KOPT-K1 (cell line): Measurements from ENCODE around the gene MOB1A.
"Not testable (repeated sequence)": the region's sequence is repeated elsewhere in the genome, so short reads cannot be mapped to it uniquely, and the experiment has no call there.

Experiments used
- H3K27ac ChIP-seq: fragments of 200-600 bp; sonication (generic); 2 replicates; pipeline ENCODE4 v1.5.1; 2016; ENCODE audit warnings: antibody characterized with exemption, mild to moderate bottlenecking, low read depth, low read length; ENCODE audit not compliant: poor library complexity, severe bottlenecking
- H3K36me3 ChIP-seq: fragments of 200-600 bp; sonication (generic); 2 replicates; pipeline ENCODE4 v1.5.1; 2017; ENCODE audit warnings: antibody characterized with exemption, mild to moderate bottlenecking, low read length, moderate library complexity; ENCODE audit not compliant: insufficient read depth
- H3K9me3 ChIP-seq: fragments of 200-600 bp; sonication (generic); 2 replicates; pipeline ENCODE4 v1.5.1; 2017; ENCODE audit warnings: antibody characterized with exemption, low read length, mild to moderate bottlenecking; ENCODE audit not compliant: insufficient read depth, poor library complexity, severe bottlenecking

The MOB1A gene

DNA sequence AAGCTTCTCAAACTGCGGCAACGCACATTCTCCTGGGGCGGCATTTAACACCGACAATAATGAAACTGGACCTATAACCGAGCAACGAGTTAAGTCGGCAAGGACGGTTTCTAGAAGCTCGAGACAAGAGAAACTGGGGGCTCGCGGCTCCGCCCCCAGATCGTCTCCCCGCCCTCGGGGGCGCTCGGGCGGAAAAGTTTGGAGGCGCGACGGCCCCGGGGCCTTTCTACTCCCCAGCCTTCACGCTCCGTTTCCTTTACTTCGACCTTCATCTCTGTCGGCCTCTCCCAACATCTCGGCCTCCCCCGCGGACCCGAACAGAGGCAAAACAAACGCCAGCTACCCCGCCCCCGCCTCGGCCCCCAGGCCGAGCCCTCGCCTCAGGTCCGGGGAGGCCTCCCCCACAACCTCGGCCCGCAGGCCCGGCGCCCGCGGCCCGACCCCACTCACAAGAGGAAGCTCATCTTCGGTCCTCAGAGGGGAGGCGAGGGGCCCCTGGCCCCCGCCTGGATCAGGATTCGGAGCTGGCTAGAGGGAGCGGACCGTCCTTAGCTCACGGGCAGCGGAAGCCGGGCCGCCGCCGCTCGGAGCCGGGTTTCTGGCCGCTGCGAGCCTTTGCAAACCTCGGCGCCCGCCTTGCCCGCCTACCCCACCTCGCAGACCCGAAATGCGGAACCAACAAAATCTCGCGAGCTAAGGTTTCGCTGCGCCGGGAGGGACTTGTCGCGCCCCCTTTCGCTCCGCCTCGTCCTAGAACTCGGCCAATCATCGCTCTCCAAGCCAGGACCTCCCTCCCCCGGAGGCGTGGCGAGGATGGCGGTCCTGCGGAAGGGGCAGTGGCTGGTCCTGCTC is at the start of gene MOB1A:
TSS of gene MOB1A (minus strand) at position 669 of the 852 bp plus-strand sequence. CDS start at position 464, 205 bp downstream.
- H3K9me3 ChIP-seq = peaks cover 4% of the 10 kb centered on the region
- H3K36me3 ChIP-seq = peaks cover 26% of the 10 kb centered on the region
- H3K27ac ChIP-seq = peak within 1 kb of the TSS; percentile 92

- no peaks in the 10 kb centered on the region for H3K9me3 ChIP-seq
- H3K36me3 ChIP-seq = no peaks in the 10 kb centered on the region
- H3K27ac ChIP-seq = no peak overlapping the region
Measured at GRCh38 chr2:74227646-74228045, 49.0 kb upstream of the MOB1A start.

DNA sequence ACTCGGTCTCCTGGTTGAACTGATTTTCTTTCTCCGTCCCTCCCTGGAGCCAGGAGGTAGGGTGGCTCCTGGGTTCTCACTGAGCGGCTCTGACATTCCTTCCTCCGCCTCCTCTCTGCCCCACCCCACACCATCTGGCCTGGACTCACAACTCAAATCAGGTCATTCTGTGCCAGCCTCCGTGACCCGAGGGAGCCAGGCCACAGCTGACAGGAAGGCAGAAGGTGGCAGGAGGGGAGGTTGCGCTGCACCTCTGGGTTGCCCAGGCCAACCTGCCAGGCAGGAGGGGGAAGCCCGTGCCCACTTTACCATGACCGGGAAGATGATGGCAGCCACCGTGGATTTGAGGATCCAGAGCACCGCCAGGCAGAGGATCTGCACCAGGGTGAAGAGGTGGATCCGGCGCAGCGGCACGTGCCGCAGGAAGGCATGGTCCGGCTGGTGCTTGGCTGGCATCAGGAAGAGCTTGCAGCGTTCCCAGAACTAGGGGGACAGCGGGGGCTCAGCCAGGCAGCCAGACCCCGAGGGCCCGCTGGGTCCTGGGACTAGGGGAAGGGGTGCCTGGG is 48.1 kb upstream of the MOB1A start:
- Histone ChIP-seq H3K36me3 (peaks cover 5% of the 10 kb centered on the region; the same call in 1 of the 2 replicates), H3K9me3 (no peaks in the 10 kb centered on the region), H3K27ac (no peak overlapping the region)

GRCh38 chr2:74225698-74226459 is 47.2 kb upstream of the MOB1A start:
- H3K36me3 ChIP-seq = peaks cover 12% of the 10 kb centered on the region; the same call in 1 of the 2 replicates
- no peak overlapping the region for H3K27ac ChIP-seq
- no peaks in the 10 kb centered on the region for H3K9me3 ChIP-seq

- Histone ChIP-seq H3K36me3 (peaks cover 25% of the 10 kb centered on the region), H3K27ac (no peak overlapping the region), H3K9me3 (no peaks in the 10 kb centered on the region)
Measured at GRCh38 chr2:74223941-74224770, 45.5 kb upstream of the MOB1A start.

- Histone ChIP-seq H3K27ac (no peak overlapping the region), H3K9me3 (no peaks in the 10 kb centered on the region), H3K36me3 (peaks cover 42% of the 10 kb centered on the region)
Measured at GRCh38 chr2:74222300-74222650, 43.6 kb upstream of the MOB1A start.

DNA sequence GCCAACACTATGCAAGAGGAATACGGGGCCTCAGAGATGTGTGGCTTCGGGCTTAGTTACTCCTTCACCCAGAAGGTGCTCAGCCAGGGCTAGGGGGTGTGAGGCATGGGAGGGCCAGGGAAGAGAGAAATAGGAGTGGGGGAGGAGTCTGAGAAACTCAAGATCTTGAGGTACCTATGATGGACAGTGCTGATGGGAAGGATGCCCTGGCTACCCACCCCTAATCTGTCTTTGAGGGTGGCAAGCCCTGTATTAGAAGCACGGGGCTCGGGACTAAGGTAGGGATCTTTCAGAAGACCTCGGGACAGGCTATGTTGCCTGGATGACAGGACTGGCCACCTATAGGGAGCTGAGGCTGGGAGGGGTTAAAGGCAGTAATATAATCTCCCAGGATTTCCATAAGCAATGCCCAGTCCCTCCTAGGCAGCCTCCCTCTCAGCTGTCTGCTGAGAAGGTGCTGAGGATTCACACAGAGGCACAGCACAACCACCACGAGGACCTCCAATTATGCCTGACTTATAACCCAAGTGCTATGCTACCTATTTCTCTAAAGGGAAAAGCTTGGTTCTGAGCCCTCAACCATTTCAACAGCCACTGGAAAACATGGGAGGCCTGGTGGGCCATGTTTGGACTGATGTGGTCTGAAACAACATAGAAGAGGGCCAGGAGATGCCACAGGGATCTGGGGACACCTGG is 43.1 kb upstream of the MOB1A start:
- Histone ChIP-seq H3K36me3 (peaks cover 47% of the 10 kb centered on the region), H3K27ac (no peak overlapping the region), H3K9me3 (no peaks in the 10 kb centered on the region)

DNA sequence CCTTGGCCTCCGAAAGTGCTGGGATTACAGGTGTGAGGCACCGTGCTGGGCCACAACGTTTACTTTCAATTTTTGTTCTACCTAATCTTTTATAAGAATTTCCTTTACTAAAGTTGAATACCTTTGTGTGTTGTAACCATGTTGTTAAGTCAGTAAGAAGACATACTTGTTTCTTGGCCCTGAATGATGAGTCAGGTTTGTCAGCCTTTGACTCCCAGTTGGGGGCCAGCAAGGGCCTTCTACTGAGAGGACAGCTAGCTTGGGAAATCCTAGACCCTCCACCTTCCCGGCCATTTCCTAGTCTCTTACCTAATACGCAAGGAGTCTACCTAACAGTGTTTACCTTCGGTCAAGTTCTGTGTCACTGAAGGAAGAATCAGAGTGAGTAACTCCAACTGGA is 42.4 kb upstream of the MOB1A start:
- Histone ChIP-seq H3K9me3 (no peaks in the 10 kb centered on the region), H3K27ac (no peak overlapping the region), H3K36me3 (peaks cover 54% of the 10 kb centered on the region)

DNA sequence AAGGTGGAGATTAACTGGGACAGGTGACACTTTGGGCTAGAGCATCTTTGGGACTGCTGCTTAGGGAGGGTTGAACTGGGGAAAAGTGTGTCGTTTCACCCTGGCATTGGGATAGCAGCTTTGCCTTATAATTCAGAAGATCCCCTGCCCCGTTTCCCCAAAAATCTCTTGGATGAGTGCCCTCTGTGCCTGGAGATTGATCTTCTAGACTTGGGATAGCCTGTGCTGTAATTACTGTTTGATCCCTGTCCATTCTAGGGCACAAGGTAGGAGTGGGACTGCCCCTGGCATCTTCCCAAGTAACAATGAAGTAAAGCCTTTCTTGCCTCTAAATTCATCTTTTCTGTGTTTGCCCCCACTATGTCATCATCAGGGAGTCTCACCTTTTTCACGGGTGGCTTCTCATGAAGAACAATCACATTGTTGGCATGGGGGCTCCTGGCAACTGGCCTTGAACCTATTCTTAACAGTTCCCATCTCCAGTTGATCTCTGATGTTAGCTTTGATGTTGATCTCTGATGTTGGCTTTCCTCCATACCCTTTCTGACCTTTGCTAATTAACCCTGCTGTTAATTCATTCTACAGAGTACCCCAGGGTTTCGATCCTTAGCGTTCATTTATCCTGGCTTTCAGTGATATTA is 41.3 kb upstream of the MOB1A start:
- peaks cover 65% of the 10 kb centered on the region for H3K36me3 ChIP-seq
- H3K27ac ChIP-seq = no peak overlapping the region
- no peaks in the 10 kb centered on the region for H3K9me3 ChIP-seq

DNA sequence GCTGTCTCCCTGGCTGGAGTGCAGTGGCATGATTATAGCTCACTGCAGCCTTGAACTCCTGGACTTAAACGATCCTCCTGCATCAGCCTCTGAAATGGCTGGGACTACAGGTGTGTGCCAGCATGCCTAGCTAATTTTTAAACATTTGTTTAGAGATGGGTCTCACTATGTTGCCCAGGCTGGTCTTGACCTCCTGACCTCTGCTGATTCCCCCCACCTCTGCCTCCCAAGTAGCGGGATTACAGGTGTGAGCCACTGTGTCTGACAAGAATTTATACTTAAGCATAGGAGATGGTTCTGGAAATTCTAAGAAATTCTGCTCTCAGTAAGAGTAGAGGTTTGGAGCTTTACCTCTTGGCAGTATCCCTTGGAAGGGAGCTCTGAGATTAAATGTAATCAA is 38.0 kb upstream of the MOB1A start:
- peaks cover 92% of the 10 kb centered on the region for H3K36me3 ChIP-seq
- H3K27ac ChIP-seq = no peak overlapping the region
- H3K9me3 ChIP-seq = no peaks in the 10 kb centered on the region

- H3K36me3 ChIP-seq = peaks cover 95% of the 10 kb centered on the region
- H3K27ac ChIP-seq, H3K9me3 ChIP-seq: not testable (repeated sequence)
Measured at GRCh38 chr2:74215771-74216170, 37.1 kb upstream of the MOB1A start.

DNA sequence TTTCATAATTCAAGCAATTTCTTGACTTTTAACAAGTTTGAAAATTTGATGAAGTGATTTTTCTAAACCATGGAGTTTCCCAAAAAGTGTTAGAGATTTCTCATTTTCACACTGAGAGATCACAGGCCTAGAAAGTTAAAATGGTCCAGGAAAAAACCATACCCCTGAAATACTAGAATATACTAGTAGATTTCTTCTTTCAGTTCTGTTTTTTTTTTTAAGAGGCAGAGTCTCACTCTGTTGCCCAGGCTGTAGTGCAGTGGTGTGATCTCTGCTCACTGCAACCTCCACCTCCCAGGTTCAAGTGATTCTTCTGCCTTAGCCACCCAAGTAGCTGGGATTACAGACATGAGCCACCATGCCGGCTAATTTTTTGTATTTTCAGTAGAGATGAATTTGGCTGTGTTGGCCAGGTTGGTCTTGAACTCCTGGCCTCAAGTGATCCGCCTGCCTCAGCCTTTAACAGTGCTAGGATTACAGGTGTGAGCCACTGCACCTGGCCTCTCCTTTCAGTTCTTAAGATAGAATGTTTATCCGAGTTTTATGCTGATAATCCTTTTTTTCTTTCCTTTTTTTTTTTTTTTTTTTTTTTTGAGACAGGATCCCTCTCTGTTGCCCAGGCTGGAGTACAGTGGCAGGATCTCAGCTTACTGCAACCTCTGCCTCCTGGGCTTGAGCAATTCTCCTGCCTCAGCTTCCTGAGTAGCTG is 34.2 kb upstream of the MOB1A start:
- Histone ChIP-seq H3K9me3 (no peaks in the 10 kb centered on the region), H3K27ac (no peak overlapping the region), H3K36me3 (peaks cover 100% of the 10 kb centered on the region)

DNA sequence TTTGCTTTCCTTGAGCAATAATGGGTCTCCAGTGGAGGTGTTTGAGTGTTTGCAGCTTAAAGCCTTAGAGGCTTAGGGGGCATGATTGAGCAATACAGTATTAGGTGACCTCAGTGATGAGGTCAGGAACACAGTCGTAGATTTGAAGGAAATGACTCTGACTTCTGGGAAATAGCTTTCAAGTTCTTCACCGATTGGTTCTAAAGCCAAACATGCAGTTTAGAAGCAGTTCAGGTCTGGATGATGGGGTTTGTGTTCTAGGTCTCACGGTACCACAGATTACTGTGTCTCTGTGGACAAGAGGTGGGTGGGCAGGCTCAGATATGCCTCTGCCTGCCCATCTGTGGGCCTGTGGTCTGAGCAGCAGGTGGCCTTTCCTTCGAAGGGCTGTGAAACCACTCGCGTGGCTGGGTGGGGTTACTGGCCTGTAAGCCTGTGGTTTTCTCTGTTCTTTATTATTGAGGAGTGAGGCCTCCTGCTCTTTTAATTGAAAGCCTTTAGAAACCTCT is 27.6 kb upstream of the MOB1A start:
- Histone ChIP-seq H3K27ac (peak overlapping the region; percentile 57), H3K9me3 (no peaks in the 10 kb centered on the region), H3K36me3 (peaks cover 87% of the 10 kb centered on the region)
